ENCODE results near the gene CHRM5. TPM values are rescaled to one million over a fixed set of nuclear protein-coding genes. Genes with fewer than 3 reads are reported as not detected.

Gene CHRM5, protein sequence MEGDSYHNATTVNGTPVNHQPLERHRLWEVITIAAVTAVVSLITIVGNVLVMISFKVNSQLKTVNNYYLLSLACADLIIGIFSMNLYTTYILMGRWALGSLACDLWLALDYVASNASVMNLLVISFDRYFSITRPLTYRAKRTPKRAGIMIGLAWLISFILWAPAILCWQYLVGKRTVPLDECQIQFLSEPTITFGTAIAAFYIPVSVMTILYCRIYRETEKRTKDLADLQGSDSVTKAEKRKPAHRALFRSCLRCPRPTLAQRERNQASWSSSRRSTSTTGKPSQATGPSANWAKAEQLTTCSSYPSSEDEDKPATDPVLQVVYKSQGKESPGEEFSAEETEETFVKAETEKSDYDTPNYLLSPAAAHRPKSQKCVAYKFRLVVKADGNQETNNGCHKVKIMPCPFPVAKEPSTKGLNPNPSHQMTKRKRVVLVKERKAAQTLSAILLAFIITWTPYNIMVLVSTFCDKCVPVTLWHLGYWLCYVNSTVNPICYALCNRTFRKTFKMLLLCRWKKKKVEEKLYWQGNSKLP
- total RNA-seq, result not detected

DNA sequence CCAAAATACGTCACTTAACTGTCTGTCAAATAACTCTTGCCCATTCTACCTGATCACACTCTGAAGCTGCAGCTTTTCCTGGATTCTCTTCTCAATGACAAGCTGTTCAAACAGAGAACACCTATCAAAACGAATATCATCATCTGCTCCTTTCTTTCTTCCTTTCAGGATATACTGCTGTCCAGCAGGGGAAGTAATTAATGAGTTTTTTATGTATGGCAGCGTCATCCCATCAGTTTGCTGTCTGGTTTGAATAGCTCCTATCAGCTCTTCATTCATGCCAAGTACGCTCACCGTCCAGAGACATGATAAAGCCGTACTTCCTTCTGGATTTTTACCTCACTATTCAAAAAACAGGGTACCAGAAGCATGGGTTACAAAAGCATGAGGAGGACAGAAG is at the start of gene CHRM5:
Gene CHRM5 (plus strand): TSS at position 274 of the 400 bp plus-strand sequence. CDS start 94,221 bp downstream, outside the sequence.
- ChIA-PET CTCF (interaction anchor here (0.8 to 1.2 kb wide), 2 partner anchors 7 to 230 kb away, joined by 3 to 8 read pairs; no protein-coding TSS in a partner anchor), POLR2A (no interaction called here)
- Mint-ChIP-seq H3K27me3 (no peaks in the 10 kb centered on the region), H3K4me1 (ENCODE audit: low read depth) (no peaks in the 10 kb centered on the region), H3K36me3 (no peaks in the 10 kb centered on the region), H3K27ac (no peak within 1 kb of the TSS), H3K4me3 (no peak within 1 kb of the TSS), H3K9me3 (no peaks in the 10 kb centered on the region)
- no peak for DNase-seq
- intact Hi-C loops (cut with micrococcal nuclease), result no loop called here

DNA sequence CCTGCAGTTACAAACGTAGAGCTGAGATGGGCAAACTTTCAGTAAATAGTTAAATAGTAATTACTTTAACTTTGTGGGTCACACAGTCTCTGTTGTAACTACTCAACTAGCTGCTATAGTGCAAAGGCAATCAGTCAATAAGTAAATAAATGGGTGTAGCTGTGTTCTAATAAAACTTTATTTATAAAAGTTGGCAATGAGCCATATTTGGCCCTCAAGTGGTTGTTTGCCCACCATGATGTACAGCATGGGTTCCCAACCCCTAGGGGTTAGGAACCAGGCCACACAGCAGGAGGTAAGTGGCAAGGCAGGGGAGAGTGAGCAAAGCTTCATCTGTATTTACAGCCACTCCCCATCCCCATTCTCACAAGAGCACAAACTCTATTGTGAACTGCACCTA is 44.9 kb upstream of the CHRM5 start:
- intact Hi-C loops (cut with micrococcal nuclease), result no loop called here
- Mint-ChIP-seq H3K4me1 (ENCODE audit: low read depth) (no peaks in the 10 kb centered on the region), H3K9me3 (no peaks in the 10 kb centered on the region), H3K4me3 (no peak overlapping the region), H3K27ac (no peak overlapping the region), H3K36me3 (no peaks in the 10 kb centered on the region), H3K27me3 (no peaks in the 10 kb centered on the region)
- DNase-seq, result no peak
- ChIA-PET CTCF (no interaction called here), POLR2A (no interaction called here)

DNA sequence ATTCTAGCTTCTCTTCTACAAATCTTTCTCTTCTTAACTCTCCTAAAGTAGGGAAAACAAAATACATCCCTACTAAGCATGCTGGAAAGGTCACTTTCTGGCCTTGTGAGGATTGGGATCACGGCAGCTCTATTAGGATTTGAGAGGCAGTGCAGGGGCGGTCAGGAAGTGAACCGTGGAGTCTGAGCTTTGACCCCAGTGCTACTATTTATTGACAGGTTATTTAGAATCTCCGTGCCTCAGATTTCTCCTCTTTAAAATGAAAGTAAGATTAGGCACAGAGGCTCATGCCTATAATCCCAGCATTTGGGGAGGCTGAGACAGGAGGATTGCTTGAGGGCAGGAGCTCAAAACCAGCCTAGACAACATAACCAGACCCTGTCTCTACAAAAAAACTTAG is 42.0 kb upstream of the CHRM5 start:
- Mint-ChIP-seq H3K27ac (no peak overlapping the region), H3K4me3 (no peak overlapping the region), H3K4me1 (ENCODE audit: low read depth) (no peaks in the 10 kb centered on the region), H3K27me3 (no peaks in the 10 kb centered on the region), H3K36me3 (no peaks in the 10 kb centered on the region), H3K9me3 (no peaks in the 10 kb centered on the region)
- POLR2A ChIA-PET, result no interaction called here
- CTCF ChIA-PET, result no interaction called here
- intact Hi-C loops (cut with micrococcal nuclease), result no loop called here
- no peak for DNase-seq

DNA sequence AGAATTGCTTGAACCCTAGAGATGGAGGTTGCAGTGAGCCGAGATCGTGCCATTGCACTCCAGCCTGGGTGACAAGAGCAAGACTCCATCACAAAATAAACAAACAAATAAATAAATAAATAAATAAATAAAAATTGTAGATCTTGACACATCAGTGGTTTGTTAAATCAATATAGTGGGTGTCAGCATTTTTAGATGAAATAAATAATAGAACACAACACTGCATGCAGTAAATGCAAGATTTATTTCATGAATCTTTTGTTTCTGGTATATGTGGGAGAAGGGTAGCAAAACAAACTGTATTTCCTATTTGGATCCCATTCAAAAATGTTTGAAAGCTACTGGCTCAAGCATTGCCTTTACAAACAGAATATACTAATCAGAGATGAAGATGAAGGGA is 35.6 kb upstream of the CHRM5 start:
- POLR2A ChIA-PET, result no interaction called here
- no peaks in the 10 kb centered on the region for H3K36me3 Mint-ChIP-seq
- CTCF ChIA-PET, result no interaction called here
- H3K27me3 Mint-ChIP-seq, result no peaks in the 10 kb centered on the region
- H3K27ac Mint-ChIP-seq, result no peak overlapping the region
- H3K4me1 Mint-ChIP-seq (ENCODE audit: low read depth), result no peaks in the 10 kb centered on the region
- H3K4me3 Mint-ChIP-seq, result no peak overlapping the region
- intact Hi-C loops (cut with micrococcal nuclease), result no loop called here
- DNase-seq, result no peak
- no peaks in the 10 kb centered on the region for H3K9me3 Mint-ChIP-seq

DNA sequence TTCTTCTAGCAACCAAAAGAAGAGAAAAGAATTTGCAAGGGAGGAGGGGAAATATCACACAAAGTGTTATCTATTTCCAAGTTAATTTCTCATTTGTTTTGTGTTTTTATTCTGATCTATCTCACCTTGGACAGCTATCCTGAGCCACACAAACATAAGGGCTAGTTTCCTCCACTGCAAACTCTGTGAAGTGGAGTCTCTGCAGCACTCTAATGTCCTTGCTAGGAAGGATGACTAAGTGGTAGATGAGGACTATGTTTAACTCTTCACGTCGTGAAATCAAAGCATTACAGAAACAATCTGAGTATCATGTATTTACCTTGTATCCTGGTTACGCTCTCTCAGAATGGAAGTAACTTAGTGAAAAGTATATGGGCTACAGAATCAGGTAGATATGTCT is 33.9 kb upstream of the CHRM5 start:
- intact Hi-C loops (cut with micrococcal nuclease), result no loop called here
- CTCF ChIA-PET, result no interaction called here
- no peaks in the 10 kb centered on the region for H3K36me3 Mint-ChIP-seq
- no peak overlapping the region for H3K27ac Mint-ChIP-seq
- no peak for DNase-seq
- no peak overlapping the region for H3K4me3 Mint-ChIP-seq
- POLR2A ChIA-PET, result no interaction called here
- H3K27me3 Mint-ChIP-seq, result no peaks in the 10 kb centered on the region
- no peaks in the 10 kb centered on the region for H3K4me1 Mint-ChIP-seq (ENCODE audit: low read depth)
- H3K9me3 Mint-ChIP-seq, result no peaks in the 10 kb centered on the region

DNA sequence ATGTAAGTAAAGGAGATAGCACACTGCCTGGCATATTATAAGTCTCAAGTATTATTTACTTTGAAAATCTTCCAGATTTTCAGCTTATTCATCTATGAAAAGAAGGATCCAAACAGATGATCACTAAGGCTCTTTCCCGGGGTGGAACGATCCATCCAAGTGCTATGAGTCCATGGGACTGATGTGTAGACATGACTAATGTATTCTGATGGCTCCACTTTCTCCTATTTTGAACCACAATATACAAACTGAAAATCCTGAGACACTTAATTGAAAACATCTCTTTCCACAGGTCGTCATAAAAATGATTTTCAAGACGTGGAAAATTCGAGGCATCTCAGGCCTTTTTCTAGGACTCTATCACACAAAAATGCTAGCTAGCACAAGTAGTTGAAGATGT is 33.4 kb upstream of the CHRM5 start:
- Mint-ChIP-seq H3K36me3 (no peaks in the 10 kb centered on the region), H3K27me3 (no peaks in the 10 kb centered on the region), H3K4me3 (no peak overlapping the region), H3K9me3 (no peaks in the 10 kb centered on the region), H3K27ac (no peak overlapping the region), H3K4me1 (ENCODE audit: low read depth) (no peaks in the 10 kb centered on the region)
- POLR2A ChIA-PET, result no interaction called here
- no peak for DNase-seq
- intact Hi-C loops (cut with micrococcal nuclease), result no loop called here
- CTCF ChIA-PET, result no interaction called here

DNA sequence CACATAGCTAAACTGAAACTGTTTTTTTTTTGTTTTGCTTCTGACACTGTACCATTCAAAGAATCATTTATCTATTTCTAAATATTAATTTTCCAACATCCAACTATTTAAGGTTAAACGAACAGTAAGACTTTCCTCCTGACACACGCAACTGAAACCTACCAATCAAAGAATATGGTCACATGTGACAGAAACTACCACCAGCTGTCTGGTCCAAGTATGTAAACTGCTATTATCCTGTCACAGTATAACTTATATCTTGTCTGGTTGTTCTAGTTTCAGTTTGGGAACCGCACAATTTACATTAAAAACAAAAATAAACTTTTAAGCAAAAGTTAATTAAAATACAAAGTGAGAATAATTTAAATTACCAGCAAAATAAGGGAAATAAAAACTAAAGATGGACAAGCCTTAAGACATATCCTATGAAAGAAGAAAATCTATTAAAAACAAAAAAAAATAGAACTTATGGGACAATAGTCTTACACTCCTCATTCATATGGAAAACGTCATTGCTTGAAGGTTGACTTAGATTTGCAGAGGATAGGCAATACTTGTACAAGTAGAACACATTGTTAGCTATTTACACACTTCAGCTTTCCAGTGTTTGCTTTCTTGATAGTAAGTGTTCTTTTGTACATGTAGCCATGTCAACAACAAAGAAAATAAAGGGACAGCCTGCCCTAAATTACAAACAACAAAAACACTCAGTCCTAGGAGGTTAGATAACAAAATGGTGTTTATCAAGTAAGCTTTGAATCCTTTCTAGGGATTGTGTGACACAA is 26.8 kb upstream of the CHRM5 start:
- H3K27me3 Mint-ChIP-seq, result no peaks in the 10 kb centered on the region
- intact Hi-C loops (cut with micrococcal nuclease), result no loop called here
- ChIA-PET CTCF (interaction anchor here (0.6 kb wide), 1 partner anchor 652 kb away, joined by 5 read pairs; no protein-coding TSS in a partner anchor), POLR2A (no interaction called here)
- no peak for DNase-seq
- H3K27ac Mint-ChIP-seq, result no peak overlapping the region
- no peaks in the 10 kb centered on the region for H3K4me1 Mint-ChIP-seq (ENCODE audit: low read depth)
- H3K36me3 Mint-ChIP-seq, result no peaks in the 10 kb centered on the region
- H3K9me3 Mint-ChIP-seq, result no peaks in the 10 kb centered on the region
- no peak overlapping the region for H3K4me3 Mint-ChIP-seq

DNA sequence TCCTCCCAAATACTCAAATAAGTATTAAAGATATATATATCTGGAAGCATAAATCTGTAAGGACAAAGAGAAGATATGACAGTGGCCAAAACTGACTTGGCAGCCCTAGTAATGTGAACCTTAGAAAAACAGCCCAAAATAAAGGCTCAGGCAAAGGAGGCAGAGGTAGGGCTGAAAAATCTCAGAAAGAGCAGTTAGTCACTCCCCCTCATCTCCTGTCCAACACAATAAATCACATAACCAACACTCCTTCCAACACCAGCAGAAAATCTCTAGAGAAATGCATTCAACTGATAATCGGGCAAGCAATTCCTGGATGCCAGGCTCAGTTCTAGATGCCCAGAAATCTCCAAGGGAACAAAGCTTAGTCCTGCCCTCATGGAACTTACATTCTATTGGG is 22.1 kb upstream of the CHRM5 start:
- Mint-ChIP-seq H3K4me3 (no peak overlapping the region), H3K9me3 (no peaks in the 10 kb centered on the region), H3K27me3 (no peaks in the 10 kb centered on the region), H3K27ac (no peak overlapping the region), H3K4me1 (ENCODE audit: low read depth) (no peaks in the 10 kb centered on the region), H3K36me3 (no peaks in the 10 kb centered on the region)
- POLR2A ChIA-PET, result no interaction called here
- intact Hi-C loops (cut with micrococcal nuclease), result no loop called here
- CTCF ChIA-PET, result no interaction called here
- no peak for DNase-seq

DNA sequence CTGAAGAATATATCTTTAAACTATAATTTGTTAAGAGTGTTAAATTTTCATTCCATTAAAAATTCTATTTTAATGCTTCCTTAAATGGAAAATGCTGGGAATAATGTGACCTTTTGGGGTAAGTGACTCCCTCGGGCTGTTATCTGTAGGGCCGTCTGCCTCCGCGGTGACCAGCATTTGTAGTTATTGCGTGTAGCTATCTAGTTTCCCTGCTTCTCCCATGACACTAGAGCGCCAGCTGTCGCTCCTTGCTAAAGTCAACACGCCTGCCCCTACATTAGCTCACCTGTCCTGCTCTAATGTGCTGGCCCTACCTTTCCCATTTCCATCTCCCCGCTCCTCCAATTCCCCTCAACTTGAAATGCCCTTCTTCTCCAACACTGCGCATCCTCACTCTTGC is 12.4 kb upstream of the CHRM5 start:
- POLR2A ChIA-PET, result no interaction called here
- Mint-ChIP-seq H3K4me1 (ENCODE audit: low read depth) (peaks cover 6% of the 10 kb centered on the region), H3K36me3 (peaks cover 2% of the 10 kb centered on the region), H3K27me3 (no peaks in the 10 kb centered on the region), H3K27ac (no peak overlapping the region), H3K4me3 (no peak overlapping the region), H3K9me3 (peaks cover 3% of the 10 kb centered on the region)
- no peak for DNase-seq
- CTCF ChIA-PET, result no interaction called here
- intact Hi-C loops (cut with micrococcal nuclease), result no loop called here

DNA sequence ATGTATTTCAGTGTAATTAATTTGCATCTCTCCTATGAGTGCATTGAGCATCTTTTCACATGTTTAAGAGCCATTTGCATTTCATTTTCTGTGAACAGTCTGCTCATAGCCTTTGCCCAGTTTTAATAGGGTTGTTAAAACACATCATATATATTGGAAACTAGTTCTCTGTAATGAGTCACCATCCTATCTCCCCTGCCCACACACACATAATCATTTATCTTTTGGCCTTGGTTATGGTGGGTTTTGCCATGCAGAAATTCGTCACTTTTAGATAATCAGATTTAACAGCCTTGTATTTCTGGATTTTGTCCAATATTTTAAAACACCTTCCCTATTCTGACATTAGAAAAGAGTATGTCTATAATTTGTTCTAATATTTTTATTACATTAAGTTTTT is 11.9 kb upstream of the CHRM5 start:
- peaks cover 3% of the 10 kb centered on the region for H3K9me3 Mint-ChIP-seq
- intact Hi-C loops (cut with micrococcal nuclease), result no loop called here
- CTCF ChIA-PET, result no interaction called here
- no peak overlapping the region for H3K4me3 Mint-ChIP-seq
- peaks cover 6% of the 10 kb centered on the region for H3K4me1 Mint-ChIP-seq (ENCODE audit: low read depth)
- no peak overlapping the region for H3K27ac Mint-ChIP-seq
- POLR2A ChIA-PET, result no interaction called here
- no peak for DNase-seq
- H3K27me3 Mint-ChIP-seq, result no peaks in the 10 kb centered on the region
- peaks cover 2% of the 10 kb centered on the region for H3K36me3 Mint-ChIP-seq

DNA sequence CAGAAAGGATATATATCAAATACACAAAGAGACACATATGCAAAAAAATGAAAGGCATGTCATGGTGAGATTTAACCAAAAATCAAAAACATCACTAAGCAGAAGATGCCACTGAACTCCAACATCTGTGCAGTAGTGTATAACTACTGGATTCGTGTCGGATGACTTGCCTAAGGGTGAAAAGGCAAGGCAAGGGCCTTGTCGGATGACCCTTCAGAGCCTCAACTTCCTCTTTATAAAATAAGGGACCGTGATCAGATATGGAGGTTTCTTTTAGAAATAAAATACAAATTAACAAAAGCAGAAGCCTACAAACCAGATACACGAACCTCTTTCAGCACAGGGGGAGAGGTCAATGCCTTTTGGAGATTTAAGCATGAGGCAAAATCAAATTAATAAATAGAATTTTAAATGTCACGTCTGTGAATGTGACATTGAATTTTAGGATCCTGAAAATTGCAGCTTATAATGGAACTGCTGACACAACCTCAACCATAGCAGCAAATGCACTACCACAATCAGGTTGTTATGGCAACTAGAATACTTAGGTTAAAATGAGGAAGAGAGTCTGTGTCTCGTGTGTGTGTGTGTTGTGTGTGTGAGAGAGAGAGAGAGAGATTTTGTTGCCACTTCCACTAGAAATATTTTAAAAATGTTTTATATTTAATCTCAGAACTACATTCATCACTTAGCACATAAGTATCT is 8.3 kb upstream of the CHRM5 start:
- POLR2A ChIA-PET, result no interaction called here
- no peak overlapping the region for H3K4me3 Mint-ChIP-seq
- no peak overlapping the region for H3K27ac Mint-ChIP-seq
- no peaks in the 10 kb centered on the region for H3K9me3 Mint-ChIP-seq
- H3K4me1 Mint-ChIP-seq (ENCODE audit: low read depth), result peaks cover 4% of the 10 kb centered on the region
- intact Hi-C loops (cut with micrococcal nuclease), result no loop called here
- H3K36me3 Mint-ChIP-seq, result no peaks in the 10 kb centered on the region
- DNase-seq, result no peak
- CTCF ChIA-PET, result no interaction called here
- H3K27me3 Mint-ChIP-seq, result no peaks in the 10 kb centered on the region

DNA sequence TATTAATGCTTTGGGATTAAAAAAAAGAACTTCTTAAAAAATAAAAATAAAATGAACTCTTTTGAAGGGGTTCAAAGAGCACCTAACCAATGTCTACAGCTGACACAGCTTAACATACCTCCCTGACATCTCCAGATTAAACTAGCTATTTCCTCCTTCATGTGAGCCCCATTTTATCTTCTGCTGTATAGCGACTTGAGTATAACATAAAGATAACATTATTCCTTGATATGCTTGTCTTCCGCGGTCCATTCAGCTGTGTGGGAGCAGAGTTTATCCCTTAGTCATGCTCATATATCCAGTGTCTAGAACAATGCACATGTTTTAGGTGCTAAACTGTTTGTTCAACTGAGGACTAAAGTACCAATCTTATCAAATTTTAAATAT is 7.8 kb upstream of the CHRM5 start:
- ChIA-PET CTCF (interaction anchor here (1.1 kb wide), 1 partner anchor 8 kb away, joined by 3 read pairs; no protein-coding TSS in a partner anchor), POLR2A (no interaction called here)
- Mint-ChIP-seq H3K27me3 (no peaks in the 10 kb centered on the region), H3K27ac (no peak overlapping the region), H3K36me3 (no peaks in the 10 kb centered on the region), H3K4me3 (no peak overlapping the region), H3K9me3 (no peaks in the 10 kb centered on the region), H3K4me1 (ENCODE audit: low read depth) (peaks cover 4% of the 10 kb centered on the region)
- intact Hi-C loops (cut with micrococcal nuclease), result no loop called here
- DNase-seq, result no peak

Measured in activated CD4-positive, alpha-beta memory T cell treated with anti-CD3 and anti-CD28 coated beads for 36 hours (primary cell).